A549 (cell line): ENCODE measurements around the gene L3MBTL4. TPM values are rescaled to one million over a fixed set of nuclear protein-coding genes. Genes with fewer than 3 reads are reported as not detected.

Experiments used
- ATAC-seq, 2 experiments: fragments of 200-7000 bp in 1 of 2; fragments of >200 bp in 1 of 2; cut with Nextera tagmentation in 1 of 2; cut with Tn5 transposase in 1 of 2; 3 replicates each; pipeline versions ENCODE4 v1.8.0 to v1.9.1; 2018 to 2020; ENCODE audit warnings: mild to moderate bottlenecking in 1 of 2, moderate library complexity in 1 of 2
- CTCF ChIA-PET: fragments of 300-600 bp; sonication (Branson Sonifier 250); formaldehyde crosslinking; extraction: SDS; loops from one replicate; lab custom pipeline; 2021; ENCODE audit warnings: antibody characterized with exemption, inconsistent platforms; lab: Yijun Ruan, JAX
- POLR2A ChIA-PET: fragments of 350-600 bp; formaldehyde crosslinking; extraction: SDS; loops from one replicate; lab custom pipeline; 2021; ENCODE audit warnings: antibody characterized with exemption, inconsistent platforms; lab: Yijun Ruan, JAX
- DNase-seq, 2 experiments: peaks; one replicate each; pipeline versions ENCODE4 v3.0.0 to v3.0.0-alpha.2; 2011 to 2016; ENCODE audit warnings: low read depth in 1 of 2, low spot score in 1 of 2
- FAIRE-seq: peaks from 2 replicates; lab custom pipeline; 2011; peaks lifted over from hg19 to GRCh38; lab: Jason Lieb, UNC
- H3K27ac ChIP-seq, 2 experiments: fragments of >200 bp; sonication (Bioruptor Twin); formaldehyde crosslinking; 3 replicates each; pipeline ENCODE4 v1.5.1; 2016 to 2017
- H3K4me1 ChIP-seq: fragments of >200 bp; sonication (Bioruptor Twin); formaldehyde crosslinking; 3 replicates; pipeline ENCODE4 v1.6.1; 2016
- H3K4me2 ChIP-seq: fragments of >200 bp; sonication (Bioruptor Twin); formaldehyde crosslinking; 3 replicates; pipeline ENCODE4 v1.6.1; 2016
- H3K4me3 ChIP-seq: fragments of >200 bp; sonication (Bioruptor Twin); formaldehyde crosslinking; 3 replicates; pipeline ENCODE4 v1.5.1; 2016
- H3K9me3 ChIP-seq: fragments of >200 bp; sonication (Bioruptor Twin); formaldehyde crosslinking; 3 replicates; pipeline ENCODE4 v1.6.1; 2016
- BHLHE40 ChIP-seq: IDR thresholded peaks from 2 replicates; pipeline ENCODE4 v1.6.1; 2012; ENCODE audit warnings: low read depth, low read length, inconsistent platforms
- CBX2 ChIP-seq: fragments of 200-600 bp; sonication (generic); IDR thresholded peaks from 2 replicates; pipeline ENCODE4 v1.6.1; 2016; ENCODE audit warnings: low read depth, mild to moderate bottlenecking, borderline replicate concordance
- CBX8 ChIP-seq: fragments of 200-600 bp; sonication (generic); IDR thresholded peaks from 2 replicates; pipeline ENCODE4 v1.6.1; 2016
- CTCF ChIP-seq: fragments of >200 bp; sonication (Bioruptor Twin); formaldehyde crosslinking; IDR thresholded peaks from 3 replicates; pipeline ENCODE4 v1.5.1; 2016
- EHF ChIP-seq: fragments of 250-450 bp; sonication (Bioruptor Pico); IDR thresholded peaks from 2 replicates; pipeline ENCODE4 v1.5.0; 2020; ENCODE audit warnings: mild to moderate bottlenecking
- ELK1 ChIP-seq: fragments of 150-350 bp; IDR thresholded peaks from 2 replicates; pipeline ENCODE4 v1.6.1; 2014; ENCODE audit warnings: low read depth, mild to moderate bottlenecking, low read length
- ESRRA ChIP-seq: fragments of 150-350 bp; IDR thresholded peaks from 2 replicates; pipeline ENCODE4 v1.6.1; 2014; ENCODE audit warnings: mild to moderate bottlenecking, low read length, borderline replicate concordance
- FOSB ChIP-seq: fragments of 250-450 bp; sonication (Bioruptor Pico); IDR thresholded peaks from 2 replicates; pipeline ENCODE4 v1.5.0; 2020; ENCODE audit warnings: mild to moderate bottlenecking, moderate library complexity
- FOSL2 ChIP-seq, 2 experiments: fragments of 450-650 bp in 1 of 2; fragments of >200 bp in 1 of 2; sonication (Bioruptor Twin) in 1 of 2; formaldehyde crosslinking; IDR thresholded peaks; 2 replicates each; pipeline versions ENCODE4 v1.5.0 to v1.6.1; 2016 to 2020; ENCODE audit warnings: mild to moderate bottlenecking in 1 of 2, moderate library complexity in 1 of 2
- HDAC2 ChIP-seq: fragments of 200-600 bp; sonication (generic); IDR thresholded peaks from 2 replicates; pipeline ENCODE4 v1.6.1; 2016
- HEYL ChIP-seq: fragments of 250-450 bp; sonication (Bioruptor Pico); IDR thresholded peaks from 2 replicates; pipeline ENCODE4 v1.8.0; 2021; ENCODE audit warnings: mild to moderate bottlenecking, moderate library complexity
- HOXA7 ChIP-seq: fragments of 250-450 bp; sonication (Bioruptor Pico); IDR thresholded peaks from 2 replicates; pipeline ENCODE4 v1.5.0; 2020; ENCODE audit warnings: mild to moderate bottlenecking, moderate library complexity
- HOXB5 ChIP-seq: fragments of 250-450 bp; sonication (Bioruptor Pico); IDR thresholded peaks from 2 replicates; pipeline ENCODE4 v1.5.0; 2020; ENCODE audit warnings: mild to moderate bottlenecking, moderate library complexity
- KDM1A ChIP-seq: fragments of 200-600 bp; sonication (generic); IDR thresholded peaks from 2 replicates; pipeline ENCODE4 v1.6.1; 2016; ENCODE audit warnings: low read depth, mild to moderate bottlenecking
- MAZ ChIP-seq: fragments of 150-350 bp; IDR thresholded peaks from 2 replicates; pipeline ENCODE4 v1.6.1; 2014; ENCODE audit warnings: antibody characterized with exemption, low read depth, low read length, borderline replicate concordance
- MYC ChIP-seq: IDR thresholded peaks from 2 replicates; pipeline ENCODE4 v1.6.1; 2012; ENCODE audit warnings: mild to moderate bottlenecking, inconsistent platforms, low read length, improper control_type of control experiment, borderline replicate concordance
- NPAS2 ChIP-seq: fragments of 250-450 bp; sonication (Bioruptor Pico); IDR thresholded peaks from 2 replicates; pipeline ENCODE4 v1.8.0; 2022; ENCODE audit warnings: mild to moderate bottlenecking, moderate library complexity, borderline replicate concordance
- NR3C1 ChIP-seq: fragments of >200 bp; sonication (Bioruptor Twin); formaldehyde crosslinking; IDR thresholded peaks from 3 replicates; pipeline ENCODE4 v1.6.1; 2017
- PBX3 ChIP-seq: IDR thresholded peaks from 2 replicates; pipeline ENCODE4 v1.6.1; 2012
- PHF8 ChIP-seq: fragments of 200-600 bp; sonication (generic); IDR thresholded peaks from 2 replicates; pipeline ENCODE4 v1.6.1; 2016; ENCODE audit warnings: low read depth, mild to moderate bottlenecking, antibody characterized with exemption, moderate library complexity, borderline replicate concordance
- POLR2A ChIP-seq: IDR thresholded peaks from 2 replicates; pipeline ENCODE4 v1.6.1; 2012; ENCODE audit warnings: mild to moderate bottlenecking, low read length
- RARB ChIP-seq: fragments of 250-450 bp; sonication (Bioruptor Pico); IDR thresholded peaks from 2 replicates; pipeline ENCODE4 v1.8.0; 2021; ENCODE audit warnings: mild to moderate bottlenecking, moderate library complexity
- RCOR1 ChIP-seq: fragments of 150-350 bp; IDR thresholded peaks from 2 replicates; pipeline ENCODE4 v1.6.1; 2014; ENCODE audit warnings: antibody characterized with exemption, low read length, low read depth
- SMC3 ChIP-seq: fragments of >200 bp; sonication (Bioruptor Twin); formaldehyde crosslinking; IDR thresholded peaks from 3 replicates; pipeline ENCODE4 v1.6.1; 2018; ENCODE audit warnings: inconsistent platforms
- TP53 ChIP-seq: fragments of 250-450 bp; sonication (Bioruptor Pico); IDR thresholded peaks from 2 replicates; pipeline ENCODE4 v1.5.0; 2021; ENCODE audit warnings: mild to moderate bottlenecking, moderate library complexity
- ZC3H11A ChIP-seq: fragments of 450-650 bp; IDR thresholded peaks from 2 replicates; pipeline ENCODE4 v1.6.1; 2014; ENCODE audit warnings: antibody characterized with exemption, mild to moderate bottlenecking
- ZFP36 ChIP-seq: fragments of 450-650 bp; IDR thresholded peaks from 2 replicates; pipeline ENCODE4 v1.6.1; 2014; ENCODE audit warnings: borderline replicate concordance; ENCODE audit not compliant: partially characterized antibody
- WGBS: methylation state at CpG from one replicate; pipeline ENCODE4 v1.1.6; 2017; ENCODE audit errors: missing lambda C conversion rate; 5-methylcytosine and 5-hydroxymethylcytosine counted together
- polyA plus RNA-seq, 4 experiments: library from polyadenylated mRNA; depleted of rRNA in 3 of 4; stranded (reverse); fragments of >200 nt; fragmentation: RNase III in 1 of 4; extraction: RNeasy Plus Mini Kit Qiagen cat#74134 plus additional on column Dnase treatment in 1 of 4; gene quantifications; 2 replicates in 3 of 4; 3 replicates in 1 of 4; pipeline ENCODE4 v1.2.3, GENCODE V29; 2011 to 2017
- TF ChIP-seq, protein P1 (sequence below): fragments of >200 bp; sonication (Bioruptor Twin); formaldehyde crosslinking; IDR thresholded peaks from 3 replicates; pipeline ENCODE4 v1.6.1; 2016

The L3MBTL4 gene
- polyA plus RNA-seq, 2 of the 4 experiments (the other 2 are of a cell fraction), result 0.03 to 0.06 TPM

DNA sequence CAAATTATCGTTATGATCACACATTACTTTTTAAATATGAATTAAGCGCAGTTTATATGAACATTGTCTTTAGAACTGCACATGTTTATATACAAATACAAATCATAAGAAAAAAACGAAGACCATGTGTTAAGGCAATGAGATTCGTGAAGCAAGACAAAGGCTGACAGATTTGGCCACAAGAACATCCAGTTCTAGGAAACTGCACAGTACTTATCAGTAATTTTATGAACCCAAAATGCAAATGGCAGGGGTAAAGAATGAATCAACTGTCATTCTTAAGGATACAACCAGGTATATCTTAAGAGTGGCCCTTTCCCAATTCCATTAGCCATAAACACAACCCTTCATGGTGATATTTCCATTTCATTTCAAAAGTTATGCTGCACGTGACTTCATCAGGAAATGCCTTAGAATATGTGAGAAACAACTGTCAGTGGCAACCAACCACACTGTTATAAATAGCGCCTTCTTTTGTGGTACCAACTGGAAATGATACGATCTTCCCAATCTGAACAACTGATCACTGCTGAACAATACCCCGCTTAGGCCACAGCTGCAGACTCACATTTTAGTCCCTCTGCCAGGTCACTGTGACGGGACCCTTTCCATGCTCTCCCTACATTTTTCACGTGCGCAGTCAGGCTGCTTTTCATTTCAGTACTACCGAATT, 144.9 kb downstream of the L3MBTL4 start:
- Histone ChIP-seq H3K9me3 (no peaks in the 10 kb centered on the region), H3K4me1 (no peaks in the 10 kb centered on the region), H3K4me2 (no peak overlapping the region), H3K4me3 (no peak overlapping the region), H3K27ac (no peak overlapping the region)
- 34% methylated on average over 12 of the region's 12 CpGs for WGBS
- DNase-seq (no peak), ATAC-seq (no peak), FAIRE-seq (no peak)
- ChIA-PET POLR2A (no interaction called here), CTCF (no interaction called here)
- TF ChIP-seq ZC3H11A (no peak), FOSB (CRISPR knock-in tag) (no peak), PHF8 (no peak), MYC (no peak), POLR2A (no peak), NR3C1 (no peak), MAZ (no peak), ELK1 (no peak), HOXB5 (CRISPR knock-in tag) (no peak), CTCF (no peak), CBX2 (no peak), SMC3 (no peak)

- H3K27ac ChIP-seq, result no peak overlapping the region
- ChIA-PET CTCF (no interaction called here), POLR2A (no interaction called here)
- no peak overlapping the region for H3K4me2 ChIP-seq
- H3K9me3 ChIP-seq, result no peaks in the 10 kb centered on the region
- H3K4me1 ChIP-seq, result no peaks in the 10 kb centered on the region
- no peak for ATAC-seq
- no peak for FAIRE-seq
- TF ChIP-seq HEYL (CRISPR knock-in tag) (no peak), BHLHE40 (no peak), FOSB (CRISPR knock-in tag) (no peak), EHF (CRISPR knock-in tag) (no peak), PBX3 (no peak), ZFP36 (no peak), KDM1A (no peak), NR3C1 (no peak)
- 26% methylated on average over 3 of the region's 3 CpGs for WGBS
- DNase-seq, result no peak
- H3K4me3 ChIP-seq, result no peak overlapping the region
These were observed 148.5 kb downstream of the L3MBTL4 start for GRCh38 chr18:6266212-6266611.

GRCh38 chr18:6261938-6262337, 152.8 kb downstream of the L3MBTL4 start:
- ATAC-seq (no peak), DNase-seq (no peak), FAIRE-seq (no peak)
- TF ChIP-seq CBX8 (no peak), NPAS2 (CRISPR knock-in tag) (no peak), TP53 (CRISPR knock-in tag) (no peak), CTCF (no peak), HOXA7 (CRISPR knock-in tag) (no peak), KDM1A (no peak), FOSL2 (IDR thresholded peaks at IDR 0.05) (no peak), FOSL2 (CRISPR knock-in tag; IDR thresholded peaks at IDR 0.05) (no peak), RARB (CRISPR knock-in tag) (no peak), ESRRA (no peak), HDAC2 (no peak), RCOR1 (no peak)
- TF ChIP-seq, protein P1, sequence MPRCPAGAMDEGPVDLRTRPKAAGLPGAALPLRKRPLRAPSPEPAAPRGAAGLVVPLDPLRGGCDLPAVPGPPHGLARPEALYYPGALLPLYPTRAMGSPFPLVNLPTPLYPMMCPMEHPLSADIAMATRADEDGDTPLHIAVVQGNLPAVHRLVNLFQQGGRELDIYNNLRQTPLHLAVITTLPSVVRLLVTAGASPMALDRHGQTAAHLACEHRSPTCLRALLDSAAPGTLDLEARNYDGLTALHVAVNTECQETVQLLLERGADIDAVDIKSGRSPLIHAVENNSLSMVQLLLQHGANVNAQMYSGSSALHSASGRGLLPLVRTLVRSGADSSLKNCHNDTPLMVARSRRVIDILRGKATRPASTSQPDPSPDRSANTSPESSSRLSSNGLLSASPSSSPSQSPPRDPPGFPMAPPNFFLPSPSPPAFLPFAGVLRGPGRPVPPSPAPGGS, result no peak
- ChIA-PET CTCF (no interaction called here), POLR2A (no interaction called here)
- WGBS, result 0% methylated on average over 2 of the region's 8 CpGs
- H3K9me3 ChIP-seq, result no peaks in the 10 kb centered on the region
- H3K4me3 ChIP-seq, result no peak overlapping the region
- no peak overlapping the region for H3K4me2 ChIP-seq
- H3K27ac ChIP-seq, result no peak overlapping the region
- no peaks in the 10 kb centered on the region for H3K4me1 ChIP-seq
